HCT116 (cell line): ENCODE data around the gene RAB3IP. TPM values are rescaled to one million over a fixed set of nuclear protein-coding genes. Genes with fewer than 3 reads are reported as not detected.

ENCODE experiments used
- ATAC-seq: fragments of 200-7000 bp; cut with Tn5 transposase; 2 replicates; pipeline ENCODE4 v1.9.1; 2020; ENCODE audit warnings: mild to moderate bottlenecking, moderate library complexity
- BruUV-seq: library from RNA; stranded (reverse); fragments of 400-500 nt; replicated peaks from 2 replicates; lab custom pipeline; 2021; lab: Mats Ljungman, UMichigan
- CTCF ChIA-PET: fragments of 300-600 bp; sonication (Branson Sonifier 250); formaldehyde crosslinking; loops from one replicate; lab custom pipeline; 2021; ENCODE audit warnings: antibody characterized with exemption; lab: Charles Lee
- POLR2A ChIA-PET: fragments of 300-600, 350-600 bp; sonication (Branson Sonifier 250); formaldehyde crosslinking; loops from one replicate; lab custom pipeline; 2021; ENCODE audit warnings: antibody characterized with exemption; lab: Charles Lee
- RAD21 ChIA-PET, 2 experiments: fragments of 300-600 bp; sonication (Branson Sonifier 250); formaldehyde crosslinking; loops; one replicate each; lab custom pipeline; 2023; ENCODE audit warnings: low total read pairs in 2 of 2; ENCODE audit not compliant: uncharacterized antibody in 2 of 2, unreplicated experiment in 2 of 2, low non-redundant PET in 1 of 2; lab: Charles Lee
- DNase-seq: peaks from one replicate; pipeline ENCODE4 v3.0.0-alpha.2; 2010; ENCODE audit warnings: low read depth, low spot score
- H2AFZ ChIP-seq: fragments of 200-600 bp; shearing (Covaris generic), sonication (generic); 2 replicates; pipeline ENCODE4 v1.6.1; 2017; ENCODE audit warnings: low read depth, mixed run types, mixed read lengths, antibody characterized with exemption, low read length; ENCODE audit not compliant: poor library complexity, severe bottlenecking
- H3K27ac ChIP-seq: 2 replicates; pipeline ENCODE4 v1.5.1; 2012; ENCODE audit warnings: low read depth, low read length
- H3K27me3 ChIP-seq: fragments of 200-600 bp; sonication (generic); 2 replicates; pipeline ENCODE4 v1.6.1; 2016; ENCODE audit warnings: mixed run types, low read length, mixed read lengths; ENCODE audit not compliant: insufficient read depth
- H3K36me3 ChIP-seq, 2 experiments: fragments of 200-500 bp in 1 of 2; fragments of 200-600 bp in 1 of 2; sonication (Bioruptor generic) in 1 of 2; sonication (generic) in 1 of 2; 2 replicates each; pipeline versions ENCODE4 v1.5.1 to v1.6.1; 2014 to 2016; ENCODE audit warnings: low read length in 2 of 2, inconsistent platforms in 1 of 2, mixed read lengths in 1 of 2, mixed run types in 1 of 2; ENCODE audit not compliant: insufficient read depth in 2 of 2, control insufficient read depth in 1 of 2
- H3K4me1 ChIP-seq, 2 experiments: fragments of 200-600 bp in 1 of 2; sonication (generic) in 1 of 2; 2 replicates each; pipeline versions ENCODE4 v1.5.1 to v1.6.1; 2012 to 2017; ENCODE audit warnings: low read length in 2 of 2, inconsistent platforms in 1 of 2, mild to moderate bottlenecking in 1 of 2, mixed read lengths in 1 of 2, mixed run types in 1 of 2, moderate library complexity in 1 of 2; ENCODE audit not compliant: insufficient read depth in 2 of 2, control insufficient read depth in 1 of 2
- H3K4me2 ChIP-seq: fragments of 200-600 bp; sonication (generic); 2 replicates; pipeline ENCODE4 v1.6.1; 2017; ENCODE audit warnings: mixed run types, low read length, mixed read lengths
- H3K4me3 ChIP-seq, 2 experiments: fragments of 200-600 bp in 1 of 2; sonication (generic) in 1 of 2; replicated peaks in 1 of 2; 2 replicates each; pipeline ENCODE4 v1.5.1; 2011 to 2016; ENCODE audit warnings: low read length in 2 of 2, control low read depth in 1 of 2, low read depth in 1 of 2, mild to moderate bottlenecking in 1 of 2, mixed read lengths in 1 of 2, mixed run types in 1 of 2
- H3K79me2 ChIP-seq: fragments of 200-600 bp; sonication (generic); 2 replicates; pipeline ENCODE4 v1.6.1; 2017; ENCODE audit warnings: mild to moderate bottlenecking, mixed run types, low read length, moderate library complexity, mixed read lengths; ENCODE audit not compliant: insufficient read depth
- H3K9ac ChIP-seq: fragments of 200-600 bp; sonication (generic); 2 replicates; pipeline ENCODE4 v1.6.1; 2016; ENCODE audit warnings: low read length, mixed read lengths
- H3K9me2 ChIP-seq: fragments of 200-600 bp; sonication (generic), shearing (Covaris generic); 2 replicates; pipeline ENCODE4 v1.6.1; 2017; ENCODE audit warnings: mixed run types, mild to moderate bottlenecking, moderate library complexity; ENCODE audit not compliant: insufficient read depth
- H3K9me3 ChIP-seq, 2 experiments: fragments of 200-500 bp in 1 of 2; fragments of 200-600 bp in 1 of 2; sonication (Bioruptor generic) in 1 of 2; sonication (generic) in 1 of 2; 2 replicates each; pipeline ENCODE4 v1.6.1; 2014 to 2017; ENCODE audit warnings: low read length in 2 of 2, mixed read lengths in 2 of 2, inconsistent platforms in 1 of 2, low read depth in 1 of 2, mild to moderate bottlenecking in 1 of 2, mixed run types in 1 of 2, moderate library complexity in 1 of 2; ENCODE audit not compliant: control insufficient read depth in 1 of 2, insufficient read depth in 1 of 2
- H4K20me1 ChIP-seq: fragments of 200-600 bp; sonication (generic), shearing (Covaris generic); 2 replicates; pipeline ENCODE4 v1.6.1; 2017; ENCODE audit warnings: mixed run types, mild to moderate bottlenecking, moderate library complexity; ENCODE audit not compliant: insufficient read depth
- CBX3 ChIP-seq: IDR thresholded peaks from 2 replicates; pipeline ENCODE4 v1.6.1; 2012; ENCODE audit warnings: low read depth
- EGR1 ChIP-seq: IDR thresholded peaks from 2 replicates; pipeline ENCODE4 v1.6.1; 2012; ENCODE audit warnings: low read depth
- ELF1 ChIP-seq: IDR thresholded peaks from 2 replicates; pipeline ENCODE4 v1.6.1; 2012; ENCODE audit warnings: low read depth, borderline replicate concordance
- EZH2 ChIP-seq: fragments of 200-600 bp; sonication (generic); IDR thresholded peaks from 2 replicates; pipeline ENCODE4 v1.6.1; 2017; ENCODE audit warnings: antibody characterized with exemption, mixed run types
- EZH2phosphoT487 ChIP-seq: fragments of 200-600 bp; IDR thresholded peaks from 2 replicates; pipeline ENCODE4 v1.6.1; 2018; ENCODE audit warnings: antibody characterized with exemption, borderline replicate concordance
- JUND ChIP-seq: IDR thresholded peaks from 2 replicates; pipeline ENCODE4 v1.6.1; 2012
- POLR2A ChIP-seq: IDR thresholded peaks from 2 replicates; pipeline ENCODE4 v1.7.0; 2011; ENCODE audit warnings: borderline replicate concordance; ENCODE audit not compliant: insufficient read depth, insufficient read length; ENCODE audit errors: extremely low read depth
- RAD21 ChIP-seq: IDR thresholded peaks from 2 replicates; pipeline ENCODE4 v1.6.1; 2012; ENCODE audit warnings: low read depth, mild to moderate bottlenecking
- SP1 ChIP-seq: IDR thresholded peaks from 2 replicates; pipeline ENCODE4 v1.6.1; 2012; ENCODE audit warnings: low read depth
- SRF ChIP-seq: IDR thresholded peaks from 2 replicates; pipeline ENCODE4 v1.6.1; 2012; ENCODE audit warnings: low read depth
- TCF7L2 ChIP-seq: IDR thresholded peaks from 2 replicates; pipeline ENCODE4 v1.7.0; 2011; ENCODE audit warnings: borderline replicate concordance, inconsistent platforms; ENCODE audit not compliant: insufficient read depth, insufficient read length; ENCODE audit errors: extremely low read depth
- ZFX ChIP-seq: fragments of 450-650 bp; IDR thresholded peaks from 2 replicates; pipeline ENCODE4 v1.6.1; 2017
- ZNF274 ChIP-seq: fragments of 200-500 bp; sonication (Bioruptor generic); IDR thresholded peaks from 2 replicates; pipeline ENCODE4 v1.6.1; 2014; ENCODE audit warnings: mild to moderate bottlenecking, low read depth, low read length, inconsistent platforms
- intact Hi-C: fragments of 100-400 bp; cut with micrococcal nuclease; formaldehyde crosslinking; loops from 2 replicates; pipeline ENCODE4 v1.10.0; 2022
- total RNA-seq: library from RNA; stranded (reverse); gene quantifications from one replicate; pipeline ENCODE4 v1.2.1, GENCODE V29; 2021; ENCODE audit not compliant: unreplicated experiment
- TF ChIP-seq, protein P1 (sequence below): IDR thresholded peaks from 2 replicates; pipeline ENCODE4 v1.6.1; 2012
- TF ChIP-seq, protein P2 (sequence below): IDR thresholded peaks from 2 replicates; pipeline ENCODE4 v1.6.1; 2012; ENCODE audit warnings: low read depth
- TF ChIP-seq, protein P3 (sequence below): IDR thresholded peaks from 2 replicates; pipeline ENCODE4 v1.6.1; 2011; ENCODE audit warnings: mild to moderate bottlenecking, low read length, moderate library complexity; ENCODE audit not compliant: insufficient replicate concordance; ENCODE audit errors: extremely low read depth
- TF ChIP-seq, protein P4 (sequence below), 3 experiments: fragments of 200-600 bp in 1 of 3; sonication (generic) in 1 of 3; IDR thresholded peaks in 2 of 3; conservative IDR thresholded peaks in 1 of 3; 2 replicates each; pipeline ENCODE4 v1.5.1; 2012 to 2017; ENCODE audit warnings: low read depth in 2 of 3, low read length in 2 of 3, antibody characterized with exemption in 1 of 3, borderline replicate concordance in 1 of 3, control low read depth in 1 of 3, mild to moderate bottlenecking in 1 of 3, mixed read lengths in 1 of 3, mixed run types in 1 of 3, moderate library complexity in 1 of 3; ENCODE audit not compliant: insufficient read depth in 1 of 3

Gene RAB3IP
- total RNA-seq, 1 experiment from 2014 or later = 31.3 TPM

DNA sequence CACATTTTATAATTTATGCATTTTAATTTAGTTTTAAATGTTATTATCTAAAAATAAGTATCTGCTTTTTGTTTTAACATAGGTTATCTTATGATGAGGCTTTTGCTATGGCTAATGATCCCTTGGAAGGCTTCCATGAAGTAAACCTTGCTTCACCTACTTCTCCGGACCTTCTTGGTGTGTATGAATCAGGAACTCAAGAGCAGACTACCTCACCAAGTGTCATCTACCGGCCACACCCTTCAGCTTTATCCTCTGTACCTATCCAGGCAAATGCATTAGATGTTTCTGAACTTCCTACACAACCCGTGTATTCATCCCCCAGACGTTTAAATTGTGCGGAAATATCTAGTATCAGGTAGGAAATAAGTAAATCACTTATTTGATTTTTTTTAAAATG, 16.6 kb downstream of the RAB3IP start:
- intact Hi-C loops = no loop called here

More for the DNA sequence above, 16.6 kb downstream of the RAB3IP start:
- DNase-seq = no peak
- Histone ChIP-seq H3K9me3 (peaks cover 0 to 9% of the 10 kb centered on the region in 2 experiments; a peak in 2 of 4 replicates), H3K9ac (no peak overlapping the region), H3K4me2 (no peak overlapping the region), H4K20me1 (no peaks in the 10 kb centered on the region), H3K4me3 (no peak overlapping the region), H2AFZ (no peak overlapping the region), H3K27ac (no peak overlapping the region), H3K79me2 (0 out of 2 replicates have a peak, but pooled peaks cover 13% of the 10 kb centered on the region), H3K9me2 (no peaks in the 10 kb centered on the region), H3K36me3 (peaks cover 3 to 11% of the 10 kb centered on the region in 2 experiments; a peak in 2 of 4 replicates), H3K27me3 (no peaks in the 10 kb centered on the region), H3K4me1 (no peaks in the 10 kb centered on the region)
- ChIA-PET RAD21 (no interaction called here), POLR2A (no interaction called here), CTCF (no interaction called here)
- TF ChIP-seq, protein P1, sequence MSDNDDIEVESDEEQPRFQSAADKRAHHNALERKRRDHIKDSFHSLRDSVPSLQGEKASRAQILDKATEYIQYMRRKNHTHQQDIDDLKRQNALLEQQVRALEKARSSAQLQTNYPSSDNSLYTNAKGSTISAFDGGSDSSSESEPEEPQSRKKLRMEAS = no peak
- TF ChIP-seq ZNF274 (no peak), ELF1 (no peak), RAD21 (no peak), SRF (no peak), EZH2 (no peak), EZH2phosphoT487 (no peak), POLR2A (no peak), CBX3 (no peak), JUND (no peak), TCF7L2 (no peak), SP1 (no peak), ZFX (no peak), EGR1 (no peak)
- TF ChIP-seq, protein P2, sequence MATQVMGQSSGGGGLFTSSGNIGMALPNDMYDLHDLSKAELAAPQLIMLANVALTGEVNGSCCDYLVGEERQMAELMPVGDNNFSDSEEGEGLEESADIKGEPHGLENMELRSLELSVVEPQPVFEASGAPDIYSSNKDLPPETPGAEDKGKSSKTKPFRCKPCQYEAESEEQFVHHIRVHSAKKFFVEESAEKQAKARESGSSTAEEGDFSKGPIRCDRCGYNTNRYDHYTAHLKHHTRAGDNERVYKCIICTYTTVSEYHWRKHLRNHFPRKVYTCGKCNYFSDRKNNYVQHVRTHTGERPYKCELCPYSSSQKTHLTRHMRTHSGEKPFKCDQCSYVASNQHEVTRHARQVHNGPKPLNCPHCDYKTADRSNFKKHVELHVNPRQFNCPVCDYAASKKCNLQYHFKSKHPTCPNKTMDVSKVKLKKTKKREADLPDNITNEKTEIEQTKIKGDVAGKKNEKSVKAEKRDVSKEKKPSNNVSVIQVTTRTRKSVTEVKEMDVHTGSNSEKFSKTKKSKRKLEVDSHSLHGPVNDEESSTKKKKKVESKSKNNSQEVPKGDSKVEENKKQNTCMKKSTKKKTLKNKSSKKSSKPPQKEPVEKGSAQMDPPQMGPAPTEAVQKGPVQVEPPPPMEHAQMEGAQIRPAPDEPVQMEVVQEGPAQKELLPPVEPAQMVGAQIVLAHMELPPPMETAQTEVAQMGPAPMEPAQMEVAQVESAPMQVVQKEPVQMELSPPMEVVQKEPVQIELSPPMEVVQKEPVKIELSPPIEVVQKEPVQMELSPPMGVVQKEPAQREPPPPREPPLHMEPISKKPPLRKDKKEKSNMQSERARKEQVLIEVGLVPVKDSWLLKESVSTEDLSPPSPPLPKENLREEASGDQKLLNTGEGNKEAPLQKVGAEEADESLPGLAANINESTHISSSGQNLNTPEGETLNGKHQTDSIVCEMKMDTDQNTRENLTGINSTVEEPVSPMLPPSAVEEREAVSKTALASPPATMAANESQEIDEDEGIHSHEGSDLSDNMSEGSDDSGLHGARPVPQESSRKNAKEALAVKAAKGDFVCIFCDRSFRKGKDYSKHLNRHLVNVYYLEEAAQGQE = no peak
- TF ChIP-seq, protein P3, sequence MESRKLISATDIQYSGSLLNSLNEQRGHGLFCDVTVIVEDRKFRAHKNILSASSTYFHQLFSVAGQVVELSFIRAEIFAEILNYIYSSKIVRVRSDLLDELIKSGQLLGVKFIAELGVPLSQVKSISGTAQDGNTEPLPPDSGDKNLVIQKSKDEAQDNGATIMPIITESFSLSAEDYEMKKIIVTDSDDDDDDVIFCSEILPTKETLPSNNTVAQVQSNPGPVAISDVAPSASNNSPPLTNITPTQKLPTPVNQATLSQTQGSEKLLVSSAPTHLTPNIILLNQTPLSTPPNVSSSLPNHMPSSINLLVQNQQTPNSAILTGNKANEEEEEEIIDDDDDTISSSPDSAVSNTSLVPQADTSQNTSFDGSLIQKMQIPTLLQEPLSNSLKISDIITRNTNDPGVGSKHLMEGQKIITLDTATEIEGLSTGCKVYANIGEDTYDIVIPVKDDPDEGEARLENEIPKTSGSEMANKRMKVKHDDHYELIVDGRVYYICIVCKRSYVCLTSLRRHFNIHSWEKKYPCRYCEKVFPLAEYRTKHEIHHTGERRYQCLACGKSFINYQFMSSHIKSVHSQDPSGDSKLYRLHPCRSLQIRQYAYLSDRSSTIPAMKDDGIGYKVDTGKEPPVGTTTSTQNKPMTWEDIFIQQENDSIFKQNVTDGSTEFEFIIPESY = no peak
- TF ChIP-seq, protein P4, sequence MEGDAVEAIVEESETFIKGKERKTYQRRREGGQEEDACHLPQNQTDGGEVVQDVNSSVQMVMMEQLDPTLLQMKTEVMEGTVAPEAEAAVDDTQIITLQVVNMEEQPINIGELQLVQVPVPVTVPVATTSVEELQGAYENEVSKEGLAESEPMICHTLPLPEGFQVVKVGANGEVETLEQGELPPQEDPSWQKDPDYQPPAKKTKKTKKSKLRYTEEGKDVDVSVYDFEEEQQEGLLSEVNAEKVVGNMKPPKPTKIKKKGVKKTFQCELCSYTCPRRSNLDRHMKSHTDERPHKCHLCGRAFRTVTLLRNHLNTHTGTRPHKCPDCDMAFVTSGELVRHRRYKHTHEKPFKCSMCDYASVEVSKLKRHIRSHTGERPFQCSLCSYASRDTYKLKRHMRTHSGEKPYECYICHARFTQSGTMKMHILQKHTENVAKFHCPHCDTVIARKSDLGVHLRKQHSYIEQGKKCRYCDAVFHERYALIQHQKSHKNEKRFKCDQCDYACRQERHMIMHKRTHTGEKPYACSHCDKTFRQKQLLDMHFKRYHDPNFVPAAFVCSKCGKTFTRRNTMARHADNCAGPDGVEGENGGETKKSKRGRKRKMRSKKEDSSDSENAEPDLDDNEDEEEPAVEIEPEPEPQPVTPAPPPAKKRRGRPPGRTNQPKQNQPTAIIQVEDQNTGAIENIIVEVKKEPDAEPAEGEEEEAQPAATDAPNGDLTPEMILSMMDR (IDR thresholded peaks at IDR 0.05 in 2 of 3, conservative IDR thresholded peaks at IDR 0.05 in 1 of 3; ENCODE audit: borderline replicate concordance in 1 of 3, insufficient read depth in 1 of 3, low read depth in 2 of 3, low read length in 2 of 3) = no peak
- BruUV-seq = no TSS peak
- no peak for ATAC-seq
